ENCODE measurements around the gene TAC4.

The TAC4 gene

DNA sequence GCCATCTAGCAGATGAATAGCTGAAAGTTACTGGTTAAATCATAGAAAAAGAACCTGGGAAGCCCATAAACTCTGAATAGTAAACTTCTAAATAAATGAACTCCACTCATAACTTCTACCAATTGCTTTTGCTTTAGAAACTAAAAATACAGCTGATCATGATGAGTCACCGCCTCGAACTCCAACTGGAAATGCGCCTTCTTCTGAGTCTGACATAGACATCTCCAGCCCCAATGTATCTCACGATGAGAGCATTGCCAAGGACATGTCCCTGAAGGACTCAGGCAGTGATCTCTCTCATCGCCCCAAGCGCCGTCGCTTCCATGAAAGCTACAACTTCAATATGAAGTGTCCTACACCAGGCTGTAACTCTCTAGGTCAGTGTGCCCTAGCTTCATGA is 49.7 kb downstream of the TAC4 start:
- DNase-seq, result no peak

DNA sequence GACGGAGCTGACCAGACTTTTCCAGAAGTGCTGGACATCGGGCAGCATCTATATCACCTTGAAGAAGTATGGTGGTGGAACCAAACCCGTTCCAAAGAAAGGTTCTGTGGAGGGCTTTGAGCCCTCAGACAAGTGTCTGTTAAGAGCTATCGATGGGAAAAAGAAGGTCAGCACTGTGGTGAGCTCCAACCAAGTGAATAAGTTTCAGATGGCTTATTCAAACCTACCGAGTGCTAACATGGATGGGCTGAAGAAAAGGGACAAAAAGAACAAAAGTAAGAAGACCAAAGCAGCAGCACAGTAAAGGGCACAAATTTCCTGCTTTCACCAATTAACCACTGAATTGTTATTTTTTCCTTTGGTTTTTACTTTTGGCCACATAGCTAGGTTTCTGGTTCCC is 52.5 kb downstream of the TAC4 start:
- DNase-seq, result no peak

DNA sequence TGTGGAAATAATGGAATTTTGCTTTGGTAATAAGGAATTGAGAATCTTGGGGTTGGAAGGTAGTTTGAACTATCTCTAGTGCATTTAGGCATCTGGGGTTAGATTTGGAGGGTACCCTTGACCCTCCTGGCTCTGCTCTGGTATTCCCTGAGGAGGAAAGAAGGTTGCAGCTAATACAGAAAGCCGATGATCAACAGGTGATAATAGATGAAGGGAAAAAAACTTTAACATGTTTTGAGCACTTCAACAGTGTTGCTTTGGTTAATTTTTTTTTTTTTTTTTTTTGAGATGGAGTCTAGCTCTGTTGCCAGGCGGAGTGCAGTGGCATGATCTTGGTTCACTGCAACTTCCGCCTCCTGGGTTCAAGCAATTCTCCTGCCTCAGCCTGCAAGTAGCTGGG is 54.6 kb downstream of the TAC4 start:
- no peak for DNase-seq

DNA sequence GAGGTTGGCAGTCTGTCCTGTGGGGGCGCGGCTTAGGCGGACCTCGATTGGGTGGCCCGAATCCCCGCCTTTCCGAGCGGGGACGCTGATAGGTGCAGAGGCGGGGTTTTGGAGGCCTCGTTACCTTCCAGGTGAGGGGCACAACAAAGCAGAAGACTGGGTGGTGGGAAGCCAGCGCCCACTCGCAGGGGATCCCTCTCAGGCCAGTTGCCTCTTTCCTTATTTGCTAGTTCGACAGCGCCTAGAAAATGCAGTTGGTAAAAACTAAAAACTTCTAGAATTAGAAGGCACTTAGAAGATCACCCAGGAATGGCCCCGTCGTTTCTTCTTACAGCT is 58.7 kb downstream of the TAC4 start:
- DNase-seq, result no peak

DNA sequence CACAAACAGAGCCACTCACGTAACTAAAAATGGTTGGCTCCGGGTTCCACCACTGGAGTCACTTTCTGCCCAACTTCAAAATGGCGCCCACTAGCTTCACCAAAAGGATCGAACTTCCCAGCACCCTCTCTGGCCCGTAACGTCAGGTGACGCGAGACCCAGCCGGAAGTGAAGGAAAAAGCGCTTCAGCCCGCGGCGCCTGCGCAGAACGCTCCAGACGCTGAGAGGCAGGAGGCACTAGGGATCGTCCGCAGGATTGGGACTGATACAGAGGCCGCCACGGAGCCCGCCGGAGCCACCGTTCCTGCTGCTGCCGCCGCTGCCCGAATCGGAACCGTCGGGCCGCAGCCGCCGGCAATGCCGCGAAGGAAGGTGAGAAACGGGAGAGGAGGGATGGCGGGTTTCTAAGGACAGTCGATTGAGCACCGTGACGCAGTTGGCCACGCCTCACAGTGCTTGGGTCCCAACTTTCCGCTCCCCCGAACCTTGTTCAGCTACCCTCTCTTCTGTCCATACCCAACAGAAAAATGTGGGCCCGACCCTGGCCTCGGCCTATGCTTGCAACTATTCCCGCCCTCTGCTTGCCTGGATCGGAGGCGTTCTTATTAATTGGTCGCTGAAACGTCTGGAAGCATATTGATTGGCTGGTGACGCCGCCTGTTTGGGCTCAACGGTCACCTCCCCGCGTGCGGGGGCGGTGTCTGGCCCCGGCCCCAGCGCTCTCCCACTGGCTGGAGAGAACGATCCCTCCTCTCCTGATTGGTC is 59.2 kb downstream of the TAC4 start, which contains the start of gene KAT7:
KAT7 (plus strand) TSS at position 204 of the 765 bp plus-strand sequence; CDS start at position 358, 154 bp downstream.
- peak; percentile 100 for DNase-seq
